Upper lobe of right lung (tissue), 1 donor: ENCODE measurements around the gene MAP2K5. TPM values are rescaled to one million over a fixed set of nuclear protein-coding genes. Genes with fewer than 3 reads are reported as not detected.
A peak's percentile ranks its signal among the peaks of the same experiment; 100 is the strongest.

Experiments
- ATAC-seq: fragments of 200-7000 bp; cut with Tn5 transposase; one replicate; pipeline ENCODE4 v1.9.1; 2020; ENCODE audit warnings: mild to moderate bottlenecking, moderate library complexity
- DNase-seq: peaks from one replicate; pipeline ENCODE4 v3.0.0-alpha.2; 2020
- H3K27ac ChIP-seq: fragments of 200-600 bp; one replicate; pipeline ENCODE4 v1.8.0; 2022
- H3K27me3 ChIP-seq: fragments of 200-600 bp; one replicate; pipeline ENCODE4 v1.8.0; 2022; ENCODE audit warnings: mild to moderate bottlenecking
- H3K36me3 ChIP-seq: fragments of 200-600 bp; one replicate; pipeline ENCODE4 v1.8.0; 2022
- H3K4me1 ChIP-seq: fragments of 200-600 bp; one replicate; pipeline ENCODE4 v1.8.0; 2022
- H3K4me3 ChIP-seq: fragments of 200-600 bp; one replicate; pipeline ENCODE4 v1.8.0; 2022; ENCODE audit warnings: mild to moderate bottlenecking
- H3K9me3 ChIP-seq: fragments of 200-600 bp; one replicate; pipeline ENCODE4 v1.8.0; 2022
- CTCF ChIP-seq: fragments of 200-600 bp; IDR thresholded peaks from one replicate; pipeline ENCODE4 v1.8.0; 2022; ENCODE audit warnings: antibody characterized with exemption
- intact Hi-C: fragments of 100-400 bp; cut with DNase I; formaldehyde crosslinking; loops from one replicate; pipeline ENCODE4 v1.11.0; 2022
- total RNA-seq: library from RNA; stranded (reverse); fragmentation: NEBNext Ultra II Directional; extraction: Animal tissue kit (Norgen Biotek cat#: 25700); gene quantifications from one replicate; pipeline ENCODE4 v1.2.1, GENCODE V29; 2021
- donor health status: DM: no; HTN: yes; CAD: no; lungs with severe emphysema.

The MAP2K5 gene
- total RNA-seq, 1 donor from 2014 or later, result 18.3 TPM

GRCh38 chr15:67841513-67841762 is 298.9 kb downstream of the MAP2K5 start:
- intact Hi-C loops, result no loop called here
- Histone ChIP-seq H3K27ac (peak overlapping the region; percentile 98), H3K4me3 (peak overlapping the region; percentile 91)

GRCh38 chr15:67843092-67843501 is 300.6 kb downstream of the MAP2K5 start:
- Histone ChIP-seq H3K36me3 (no peaks in the 10 kb centered on the region), H3K27me3 (no peaks in the 10 kb centered on the region), H3K4me1 (peaks cover 20% of the 10 kb centered on the region), H3K9me3 (no peaks in the 10 kb centered on the region), H3K4me3 (no peak overlapping the region), H3K27ac (peak overlapping the region; percentile 34)
- intact Hi-C loops, result no loop called here
- DNase-seq (no peak), ATAC-seq (no peak)
- no peak for TF ChIP-seq CTCF

More at GRCh38 chr15:67841513-67841762, 298.9 kb downstream of the MAP2K5 start:
- TF ChIP-seq CTCF, result no peak
- no peak for DNase-seq
- Histone ChIP-seq H3K36me3 (no peaks in the 10 kb centered on the region), H3K9me3 (no peaks in the 10 kb centered on the region), H3K27me3 (no peaks in the 10 kb centered on the region), H3K4me1 (peaks cover 20% of the 10 kb centered on the region)
- no peak for ATAC-seq

- TF ChIP-seq CTCF, result no peak
- intact Hi-C loops, result no loop called here
Measured at GRCh38 chr15:67843571-67844387, 301.3 kb downstream of the MAP2K5 start.

GRCh38 chr15:67845974-67846373 is 303.5 kb downstream of the MAP2K5 start:
- Histone ChIP-seq H3K4me3 (no peak overlapping the region), H3K27me3 (no peaks in the 10 kb centered on the region), H3K36me3 (no peaks in the 10 kb centered on the region), H3K27ac (no peak overlapping the region), H3K9me3 (no peaks in the 10 kb centered on the region), H3K4me1 (peaks cover 11% of the 10 kb centered on the region)
- intact Hi-C loops, result no loop called here
- no peak for ATAC-seq
- TF ChIP-seq CTCF, result no peak
- no peak for DNase-seq

More at GRCh38 chr15:67843571-67844387, 301.3 kb downstream of the MAP2K5 start:
- DNase-seq, result no peak
- Histone ChIP-seq H3K27ac (peak overlapping the region; percentile 34), H3K4me1 (peaks cover 17% of the 10 kb centered on the region), H3K27me3 (no peaks in the 10 kb centered on the region), H3K36me3 (no peaks in the 10 kb centered on the region), H3K9me3 (no peaks in the 10 kb centered on the region), H3K4me3 (no peak overlapping the region)
- ATAC-seq, result peak; percentile 58

GRCh38 chr15:67849538-67849937 is 307.0 kb downstream of the MAP2K5 start:
- ATAC-seq (no peak), DNase-seq (no peak)
- H3K27me3 ChIP-seq, result no peaks in the 10 kb centered on the region
- H3K4me1 ChIP-seq, result peaks cover 7% of the 10 kb centered on the region
- no peaks in the 10 kb centered on the region for H3K9me3 ChIP-seq
- H3K36me3 ChIP-seq, result no peaks in the 10 kb centered on the region
- intact Hi-C loops, result no loop called here
- no peak overlapping the region for H3K4me3 ChIP-seq
- H3K27ac ChIP-seq, result no peak overlapping the region
- TF ChIP-seq CTCF, result no peak

GRCh38 chr15:67850336-67850735 is 307.8 kb downstream of the MAP2K5 start:
- DNase-seq (no peak), ATAC-seq (no peak)
- H3K27ac ChIP-seq, result no peak overlapping the region
- H3K9me3 ChIP-seq, result no peaks in the 10 kb centered on the region
- no peaks in the 10 kb centered on the region for H3K36me3 ChIP-seq
- TF ChIP-seq CTCF, result no peak
- intact Hi-C loops, result no loop called here
- peaks cover 7% of the 10 kb centered on the region for H3K4me1 ChIP-seq
- no peaks in the 10 kb centered on the region for H3K27me3 ChIP-seq
- H3K4me3 ChIP-seq, result no peak overlapping the region
